NCI-H128 (cell line): Measurements from ENCODE around the gene TNFAIP1.

Source experiments
- DNase-seq: peaks from one replicate; lab custom pipeline; 2025; ENCODE audit not compliant: unreplicated experiment; lab: John Stamatoyannopoulos, UW

TNFAIP1 gene

DNA sequence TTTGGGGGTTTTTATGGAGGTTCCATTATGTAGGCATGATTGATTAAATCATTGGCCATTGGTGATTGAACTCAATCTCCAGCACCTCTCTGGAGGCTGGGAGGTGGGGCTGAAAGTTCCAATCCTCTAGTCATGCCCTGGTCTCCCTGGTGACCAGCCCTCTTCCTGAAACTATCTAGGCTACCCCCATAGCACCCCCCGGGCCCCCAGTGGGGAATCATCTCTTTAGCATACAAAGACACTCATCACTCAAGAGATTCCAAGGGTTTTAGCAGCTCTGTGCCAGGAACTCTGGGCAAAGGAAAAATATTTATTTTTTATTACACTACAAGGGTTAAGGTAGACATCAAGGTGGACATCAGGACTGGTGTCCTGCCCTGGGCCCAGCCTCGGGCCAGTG is 59.9 kb downstream of the TNFAIP1 start:
- no peak for DNase-seq

DNA sequence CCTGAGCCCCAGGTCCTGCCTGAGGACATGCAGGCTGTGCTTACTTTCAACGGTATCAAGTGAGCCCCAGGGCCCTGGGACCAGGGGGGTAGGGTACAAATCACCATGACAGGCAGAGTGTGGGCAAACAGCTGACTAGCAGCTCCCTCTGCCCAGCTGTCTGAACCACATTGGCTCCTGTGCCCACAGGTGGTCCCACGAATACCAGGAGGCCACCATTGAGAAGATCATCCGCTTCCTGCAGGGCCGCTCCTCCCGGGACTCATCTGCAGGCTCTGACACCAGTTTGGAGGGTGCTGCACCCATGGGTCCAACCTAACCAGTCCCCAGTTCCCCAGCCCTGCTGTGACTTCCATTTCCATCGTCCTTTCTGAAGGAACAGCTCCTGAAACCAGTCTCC is 60.4 kb downstream of the TNFAIP1 start:
- DNase-seq = no peak
